B cell (primary cell): Measurements from ENCODE around the gene IVNS1ABP. TPM values are rescaled to one million over a fixed set of nuclear protein-coding genes. Genes with fewer than 3 reads are reported as not detected.

ENCODE experiments used
- ATAC-seq: fragments of 200-7000 bp; cut with Tn5 transposase; one replicate; pipeline ENCODE4 v1.10.0; 2021; ENCODE audit warnings: low read depth, mild to moderate bottlenecking, moderate number of reproducible peaks, moderate library complexity
- CTCF ChIA-PET: fragments of 350-600 bp; sonication (Branson Sonifier 250); formaldehyde crosslinking; loops from one replicate; lab custom pipeline; 2021; ENCODE audit warnings: antibody characterized with exemption, inconsistent platforms; lab: Charles Lee
- POLR2A ChIA-PET: fragments of 350-600 bp; sonication (Branson Sonifier 250); formaldehyde crosslinking; loops from one replicate; lab custom pipeline; 2021; ENCODE audit warnings: antibody characterized with exemption; lab: Charles Lee
- DNase-seq: peaks from one replicate; pipeline ENCODE4 v3.0.0; 2013
- H2AFZ ChIP-seq: 2 replicates; pipeline ENCODE4 v1.6.1; 2012; ENCODE audit warnings: mild to moderate bottlenecking, low read depth, low read length; ENCODE audit not compliant: insufficient read depth, poor library complexity, severe bottlenecking
- H3K27ac ChIP-seq, 2 donors: 1 replicate in 1 of 2; 2 replicates in 1 of 2; pipeline ENCODE4 v1.5.1; 2012 to 2013; ENCODE audit warnings: low read length in 2 of 2, mild to moderate bottlenecking in 2 of 2, moderate library complexity in 1 of 2
- H3K27me3 ChIP-seq, 4 experiments: fragments of 200-600 bp in 1 of 4; sonication (generic) in 1 of 4; replicated peaks in 1 of 4; 1 replicate in 2 of 4; 2 replicates in 2 of 4; pipeline versions ENCODE4 v1.6.1 to v1.7.0; 2013 to 2016; ENCODE audit warnings: low read length in 3 of 4, mild to moderate bottlenecking in 2 of 4, mixed read lengths in 1 of 4, moderate library complexity in 1 of 4; ENCODE audit not compliant: insufficient read depth in 4 of 4, control insufficient read depth in 3 of 4; ENCODE audit errors: control extremely low read depth in 1 of 4
- H3K36me3 ChIP-seq, 2 experiments: replicated peaks in 1 of 2; 1 replicate in 1 of 2; 2 replicates in 1 of 2; pipeline versions ENCODE4 v1.6.1 to v1.7.1; 2013; ENCODE audit warnings: low read length in 1 of 2; ENCODE audit not compliant: insufficient read depth in 2 of 2, control insufficient read depth in 1 of 2; ENCODE audit errors: control extremely low read depth in 1 of 2, extremely low read depth in 1 of 2
- H3K4me1 ChIP-seq, 2 donors: fragments of 200-600 bp in 1 of 2; sonication (generic) in 1 of 2; 1 replicate in 1 of 2; 2 replicates in 1 of 2; pipeline versions ENCODE4 v1.5.1 to v1.6.1; 2013 to 2017; ENCODE audit warnings: low read length in 2 of 2; ENCODE audit not compliant: control insufficient read depth in 2 of 2, insufficient read depth in 2 of 2
- H3K4me2 ChIP-seq: replicated peaks from 2 replicates; pipeline ENCODE3; 2012; ENCODE audit warnings: mild to moderate bottlenecking, low read depth, low read length; ENCODE audit not compliant: poor library complexity, severe bottlenecking
- H3K4me3 ChIP-seq, 5 experiments: fragments of 200-600 bp in 1 of 5; sonication (generic) in 1 of 5; 1 replicate in 3 of 5; 2 replicates in 2 of 5; pipeline versions ENCODE4 v1.5.1 to v1.7.0; 2011 to 2016; ENCODE audit warnings: low read length in 4 of 5, mild to moderate bottlenecking in 4 of 5, low read depth in 2 of 5, control low read depth in 1 of 5, moderate library complexity in 1 of 5; ENCODE audit not compliant: insufficient read depth in 1 of 5; ENCODE audit errors: control extremely low read depth in 1 of 5, extremely low read depth in 1 of 5
- H3K79me2 ChIP-seq: fragments of 200-600 bp; sonication (generic); one replicate; pipeline ENCODE4 v1.6.0; 2016; ENCODE audit warnings: low read length; ENCODE audit not compliant: control insufficient read depth, insufficient read depth
- H3K9ac ChIP-seq: fragments of 200-600 bp; sonication (generic); 2 replicates; pipeline ENCODE4 v1.6.1; 2017; ENCODE audit warnings: mild to moderate bottlenecking, low read length, moderate library complexity
- H3K9me3 ChIP-seq, 3 donors: one replicate each; pipeline versions ENCODE4 v1.6.1 to v1.7.1; 2013; ENCODE audit warnings: low read length in 2 of 3; ENCODE audit not compliant: control insufficient read depth in 2 of 3, insufficient read depth in 1 of 3; ENCODE audit errors: control extremely low read depth in 1 of 3
- H4K20me1 ChIP-seq: 2 replicates; pipeline ENCODE4 v1.6.0; 2012; ENCODE audit warnings: mild to moderate bottlenecking, low read length; ENCODE audit not compliant: insufficient read depth, control insufficient read depth, poor library complexity, severe bottlenecking
- H3K27ac Mint-ChIP-seq: one replicate; pipeline ENCODE4 v1.8.0; 2021; ENCODE audit warnings: mixed read lengths
- H3K27me3 Mint-ChIP-seq: one replicate; pipeline ENCODE4 v1.8.0; 2021; ENCODE audit warnings: mixed read lengths
- H3K4me1 Mint-ChIP-seq: one replicate; pipeline ENCODE4 v1.8.0; 2021; ENCODE audit warnings: mixed read lengths
- H3K4me3 Mint-ChIP-seq: one replicate; pipeline ENCODE4 v1.8.0; 2021; ENCODE audit warnings: mixed read lengths
- H3K9me3 Mint-ChIP-seq: one replicate; pipeline ENCODE4 v1.8.0; 2022; ENCODE audit warnings: mixed read lengths; ENCODE audit not compliant: insufficient read depth
- EZH2 ChIP-seq: IDR thresholded peaks from 2 replicates; pipeline ENCODE4 v1.6.1; 2012; ENCODE audit warnings: borderline replicate concordance, low read depth, mild to moderate bottlenecking, moderate library complexity, low read length; ENCODE audit not compliant: insufficient read depth, poor library complexity, severe bottlenecking
- WGBS: methylation state at CpG from one replicate; pipeline ENCODE4 v1.1.5; 2013; ENCODE audit warnings: missing lambda C conversion rate; ENCODE audit not compliant: insufficient coverage; 5-methylcytosine and 5-hydroxymethylcytosine counted together
- intact Hi-C: fragments of 100-400 bp; cut with micrococcal nuclease; formaldehyde crosslinking; loops from one replicate; pipeline ENCODE4 v1.10.0; 2022
- polyA plus RNA-seq: library from polyadenylated mRNA; depleted of rRNA; stranded (reverse); fragments of >200 nt; gene quantifications from 2 replicates; pipeline ENCODE4 v1.2.3, GENCODE V29; 2012
- total RNA-seq, 2 donors: library from RNA; stranded (reverse); fragments of 120-200 nt in 1 of 2; gene quantifications; 1 replicate in 1 of 2; 2 replicates in 1 of 2; pipeline versions ENCODE4 v1.2.3 to v1.2.4, GENCODE V29; 2013 to 2022
- TF ChIP-seq, protein P1 (sequence below): fragments of 200-600 bp; IDR thresholded peaks from one replicate; pipeline ENCODE4 v1.8.0; 2022; ENCODE audit warnings: antibody characterized with exemption, mild to moderate bottlenecking

The IVNS1ABP gene
- total and polyA plus RNA-seq, 2 donors (not counting 1 experiment from before 2014, with no cell fraction given), result 42.9 to 87.0 TPM

DNA sequence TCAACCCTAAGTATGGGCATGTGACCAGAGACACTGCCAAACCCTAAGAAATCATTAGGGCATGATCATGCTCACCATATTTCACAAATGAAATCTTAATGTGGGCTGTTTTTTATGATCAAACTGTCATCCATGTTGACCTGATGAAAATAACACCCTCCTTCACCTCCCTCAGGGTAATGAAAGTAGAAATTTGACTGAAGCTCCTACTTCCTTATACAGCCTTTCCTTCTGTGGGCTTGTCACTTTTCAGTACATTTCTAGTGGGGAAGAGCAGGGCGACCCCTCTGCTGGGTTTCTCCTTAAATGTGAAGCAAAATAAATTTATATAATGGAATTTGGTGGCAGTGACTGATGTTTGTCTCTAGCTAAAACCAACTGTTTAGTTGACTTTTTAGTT, 25.9 kb downstream of the IVNS1ABP start:
- Histone ChIP-seq H3K4me1 (peaks cover 14 to 22% of the 10 kb centered on the region in 2 donors), H3K4me2 (peak overlapping the region; percentile 37), H3K79me2 (no peaks in the 10 kb centered on the region), H2AFZ (no peak overlapping the region), H3K9me3 (peaks cover 0 to 1% (median 0%) of the 10 kb centered on the region in 3 donors), H3K4me3 (no peak overlapping the region), H4K20me1 (no peaks in the 10 kb centered on the region), H3K27ac (peak overlapping the region in 1 of 2 donors; percentile 54), H3K36me3 (peaks cover 0 to 3% of the 10 kb centered on the region in 2 experiments), H3K9ac (no peak overlapping the region), H3K27me3 (no peaks in the 10 kb centered on the region)
- DNase-seq, result peak; percentile 40
- Mint-ChIP-seq H3K4me3 (no peak overlapping the region), H3K27ac (peak overlapping the region; percentile 27), H3K27me3 (no peaks in the 10 kb centered on the region), H3K4me1 (peaks cover 24% of the 10 kb centered on the region), H3K9me3 (peaks cover 3% of the 10 kb centered on the region)
- CTCF ChIA-PET, result interaction anchor here (1.5 kb wide), 1 partner anchor 379 kb away, joined by 3 read pairs; no protein-coding TSS in a partner anchor
- POLR2A ChIA-PET, result interaction anchor here (0.5 kb wide), 1 partner anchor 407 kb away, joined by 3 read pairs; no protein-coding TSS in a partner anchor
- TF ChIP-seq, protein P1, sequence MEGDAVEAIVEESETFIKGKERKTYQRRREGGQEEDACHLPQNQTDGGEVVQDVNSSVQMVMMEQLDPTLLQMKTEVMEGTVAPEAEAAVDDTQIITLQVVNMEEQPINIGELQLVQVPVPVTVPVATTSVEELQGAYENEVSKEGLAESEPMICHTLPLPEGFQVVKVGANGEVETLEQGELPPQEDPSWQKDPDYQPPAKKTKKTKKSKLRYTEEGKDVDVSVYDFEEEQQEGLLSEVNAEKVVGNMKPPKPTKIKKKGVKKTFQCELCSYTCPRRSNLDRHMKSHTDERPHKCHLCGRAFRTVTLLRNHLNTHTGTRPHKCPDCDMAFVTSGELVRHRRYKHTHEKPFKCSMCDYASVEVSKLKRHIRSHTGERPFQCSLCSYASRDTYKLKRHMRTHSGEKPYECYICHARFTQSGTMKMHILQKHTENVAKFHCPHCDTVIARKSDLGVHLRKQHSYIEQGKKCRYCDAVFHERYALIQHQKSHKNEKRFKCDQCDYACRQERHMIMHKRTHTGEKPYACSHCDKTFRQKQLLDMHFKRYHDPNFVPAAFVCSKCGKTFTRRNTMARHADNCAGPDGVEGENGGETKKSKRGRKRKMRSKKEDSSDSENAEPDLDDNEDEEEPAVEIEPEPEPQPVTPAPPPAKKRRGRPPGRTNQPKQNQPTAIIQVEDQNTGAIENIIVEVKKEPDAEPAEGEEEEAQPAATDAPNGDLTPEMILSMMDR, result no peak
- TF ChIP-seq EZH2, result no peak
- peak; percentile 39 for ATAC-seq
- intact Hi-C loops, result no loop called here
- no CpG with 5 or more reads among the region's 1 CpG for WGBS

DNA sequence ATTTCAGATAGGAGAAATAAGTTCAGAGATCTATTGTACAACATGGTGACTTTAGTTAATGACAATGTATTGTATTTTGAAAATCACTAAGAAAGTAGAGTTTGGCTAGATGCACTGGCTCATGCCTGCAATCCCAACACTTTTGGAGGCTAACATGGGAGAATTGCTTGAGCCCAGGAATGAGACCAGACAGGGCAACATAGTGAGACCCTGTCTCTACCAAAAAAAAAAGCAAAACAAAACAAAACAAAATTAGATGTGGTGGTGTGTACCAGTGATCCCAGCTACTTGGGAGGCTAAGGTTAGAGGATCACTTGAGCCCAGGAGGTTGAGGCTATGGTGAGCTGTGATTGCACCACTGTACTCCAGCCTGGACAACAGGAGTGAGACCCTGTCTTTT, 27.2 kb downstream of the IVNS1ABP start:
- Histone ChIP-seq H4K20me1 (no peaks in the 10 kb centered on the region), H3K79me2 (no peaks in the 10 kb centered on the region), H3K4me2 (no peak overlapping the region), H2AFZ (no peak overlapping the region), H3K4me1 (peaks cover 14 to 22% of the 10 kb centered on the region in 2 donors), H3K27ac (no peak overlapping the region), H3K9me3 (peaks cover 0 to 1% (median 0%) of the 10 kb centered on the region in 3 donors), H3K36me3 (peaks cover 0 to 3% of the 10 kb centered on the region in 2 experiments), H3K27me3 (no peaks in the 10 kb centered on the region), H3K9ac (no peak overlapping the region), H3K4me3 (no peak overlapping the region)
- Mint-ChIP-seq H3K4me1 (peaks cover 24% of the 10 kb centered on the region), H3K27ac (no peak overlapping the region), H3K27me3 (no peaks in the 10 kb centered on the region), H3K4me3 (no peak overlapping the region), H3K9me3 (peaks cover 3% of the 10 kb centered on the region)
- intact Hi-C loops, result no loop called here
- CTCF ChIA-PET, result interaction anchor here (1.0 kb wide), 1 partner anchor 391 kb away, joined by 3 read pairs; no protein-coding TSS in a partner anchor
- ATAC-seq (no peak), DNase-seq (no peak)
- POLR2A ChIA-PET, result no interaction called here
- TF ChIP-seq, protein P1, result no peak
- no peak for TF ChIP-seq EZH2
